Measurements from ENCODE around the gene MRPL52. TPM values are rescaled to one million over a fixed set of nuclear protein-coding genes. Genes with fewer than 3 reads are reported as not detected.

MRPL52 gene
- polyA plus RNA-seq, 2 of the 4 experiments (the other 2 are of a cell fraction) = 116 to 172 TPM

DNA sequence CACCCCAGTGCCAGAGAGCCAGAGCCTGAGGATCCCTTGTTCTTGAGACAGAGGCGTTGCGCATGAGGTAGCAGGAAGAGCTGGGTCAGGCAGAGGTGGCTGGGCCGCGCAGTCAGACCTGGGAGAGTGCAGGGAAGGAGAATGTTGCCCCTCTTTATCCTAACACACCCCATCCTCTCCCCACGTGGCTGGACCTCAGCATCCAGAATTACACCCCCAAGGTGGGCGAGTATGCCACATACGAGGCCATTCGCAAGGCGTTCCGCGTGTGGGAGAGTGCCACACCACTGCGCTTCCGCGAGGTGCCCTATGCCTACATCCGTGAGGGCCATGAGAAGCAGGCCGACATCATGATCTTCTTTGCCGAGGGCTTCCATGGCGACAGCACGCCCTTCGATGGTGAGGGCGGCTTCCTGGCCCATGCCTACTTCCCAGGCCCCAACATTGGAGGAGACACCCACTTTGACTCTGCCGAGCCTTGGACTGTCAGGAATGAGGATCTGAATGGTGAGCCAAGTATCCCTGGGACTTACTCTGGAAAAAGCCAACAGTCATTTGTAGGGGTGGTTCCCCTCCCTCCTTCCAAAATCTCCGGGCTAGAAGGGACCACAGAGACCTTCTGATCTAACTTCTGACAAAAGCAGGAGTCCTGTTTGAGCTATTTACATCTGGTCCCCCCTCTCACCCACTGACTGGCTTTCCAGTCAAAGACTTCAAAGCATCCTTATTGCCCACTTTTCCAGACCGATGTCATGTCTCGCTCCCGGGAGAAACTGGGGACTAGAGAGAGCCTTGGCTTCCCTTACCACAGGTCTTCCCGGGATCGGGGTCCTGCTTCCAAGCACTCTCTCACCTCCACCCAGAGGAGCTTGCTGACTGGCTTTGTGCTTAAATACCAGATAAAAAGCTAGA is 12.8 kb downstream of the MRPL52 start:
- ChIA-PET POLR2A (no interaction called here), CTCF (interaction anchor here (1.0 to 14.1 kb wide), 5 partner anchors 10 to 286 kb away, joined by 3 to 195 read pairs (median 5); no protein-coding TSS in a partner anchor)
- no peak overlapping the region for H3K27ac ChIP-seq
- no peak overlapping the region for H3K4me3 ChIP-seq
- DNase-seq (ENCODE audit: low read depth in 1 of 2, low spot score in 1 of 2) (no peak), FAIRE-seq (no peak), ATAC-seq (no peak)
- no peak for TF ChIP-seq CEBPB (IDR thresholded peaks at IDR 0.05)
- TF ChIP-seq POLR2AphosphoS2 (conservative IDR thresholded peaks at IDR 0.05; ENCODE audit: low read length) = no peak
- no peak for TF ChIP-seq EHMT2 (IDR thresholded peaks at IDR 0.05; ENCODE audit: low read depth)
- no peak for TF ChIP-seq ELK1 (IDR thresholded peaks at IDR 0.05; ENCODE audit: low read depth, low read length)
- TF ChIP-seq HOXA7 (CRISPR knock-in tag; IDR thresholded peaks at IDR 0.05) = no peak
- TF ChIP-seq CHD2 (IDR thresholded peaks at IDR 0.05; ENCODE audit: low read length, partially characterized antibody) = no peak
- TF ChIP-seq SMC3 (IDR thresholded peaks at IDR 0.05) = no peak
- no peak for TF ChIP-seq TFCP2L1 (CRISPR knock-in tag; IDR thresholded peaks at IDR 0.05)
- no peak for TF ChIP-seq RAD21 (conservative IDR thresholded peaks at IDR 0.05 in 1 of 2, IDR thresholded peaks at IDR 0.05 in 1 of 2)
- H3K4me2 ChIP-seq = no peak overlapping the region
- WGBS (ENCODE audit: missing lambda C conversion rate) = 88% methylated on average over 28 of the region's 28 CpGs
- no peaks in the 10 kb centered on the region for H3K9me3 ChIP-seq
- H3K4me1 ChIP-seq = no peaks in the 10 kb centered on the region

DNA sequence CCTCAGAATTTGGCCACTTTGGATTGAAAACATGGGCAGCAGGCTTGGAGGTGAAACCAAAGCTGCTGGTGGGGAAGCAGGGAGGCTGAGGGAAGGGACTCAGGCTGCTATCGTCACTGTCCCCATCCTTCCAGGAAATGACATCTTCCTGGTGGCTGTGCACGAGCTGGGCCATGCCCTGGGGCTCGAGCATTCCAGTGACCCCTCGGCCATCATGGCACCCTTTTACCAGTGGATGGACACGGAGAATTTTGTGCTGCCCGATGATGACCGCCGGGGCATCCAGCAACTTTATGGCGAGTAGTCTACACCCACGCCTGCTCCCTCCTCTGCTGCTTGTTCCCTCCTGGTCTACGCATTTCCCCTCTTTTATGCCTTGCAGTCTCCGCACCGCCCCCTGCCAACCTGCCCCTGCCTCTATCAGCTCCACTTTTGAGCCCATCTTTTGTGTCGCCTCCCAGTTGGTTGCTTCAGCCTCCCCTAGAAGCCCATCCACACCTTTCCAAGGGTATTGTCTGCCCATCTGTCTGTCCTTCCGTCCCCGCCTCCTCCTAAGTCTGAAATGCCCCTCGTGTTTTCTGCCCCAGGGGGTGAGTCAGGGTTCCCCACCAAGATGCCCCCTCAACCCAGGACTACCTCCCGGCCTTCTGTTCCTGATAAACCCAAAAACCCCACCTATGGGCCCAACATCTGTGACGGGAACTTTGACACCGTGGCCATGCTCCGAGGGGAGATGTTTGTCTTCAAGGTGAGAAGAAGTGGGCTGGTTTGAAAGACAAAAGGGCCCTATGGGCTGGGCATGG is 13.6 kb downstream of the MRPL52 start:
- ChIA-PET CTCF (interaction anchor here (0.6 to 14.1 kb wide), 7 partner anchors 9 to 286 kb away, joined by 3 to 195 read pairs (median 4); no protein-coding TSS in a partner anchor), POLR2A (no interaction called here)
- no peak overlapping the region for H3K4me3 ChIP-seq
- WGBS (ENCODE audit: missing lambda C conversion rate) = 76% methylated on average over 21 of the region's 21 CpGs
- H3K9me3 ChIP-seq = no peaks in the 10 kb centered on the region
- TF ChIP-seq SREBF2 (IDR thresholded peaks at IDR 0.05) (no peak), PBX3 (IDR thresholded peaks at IDR 0.05) (no peak), E2F6 (IDR thresholded peaks at IDR 0.05; ENCODE audit: borderline replicate concordance, low read depth) (no peak), USF2 (IDR thresholded peaks at IDR 0.05) (no peak), KDM5A (IDR thresholded peaks at IDR 0.05) (no peak), ZFP36 (IDR thresholded peaks at IDR 0.05; ENCODE audit: borderline replicate concordance, partially characterized antibody) (no peak), MAFK (IDR thresholded peaks at IDR 0.05; ENCODE audit: partially characterized antibody) (no peak), EHMT2 (IDR thresholded peaks at IDR 0.05; ENCODE audit: low read depth) (no peak), MAZ (IDR thresholded peaks at IDR 0.05; ENCODE audit: borderline replicate concordance, low read depth, low read length) (no peak), TP53 (CRISPR knock-in tag; IDR thresholded peaks at IDR 0.05) (no peak), TFCP2L1 (CRISPR knock-in tag; IDR thresholded peaks at IDR 0.05) (no peak), NFE2L2 (conservative IDR thresholded peaks at IDR 0.05; ENCODE audit: low read length) (no peak), RARB (CRISPR knock-in tag; IDR thresholded peaks at IDR 0.05) (no peak)
- TF ChIP-seq, protein P1, sequence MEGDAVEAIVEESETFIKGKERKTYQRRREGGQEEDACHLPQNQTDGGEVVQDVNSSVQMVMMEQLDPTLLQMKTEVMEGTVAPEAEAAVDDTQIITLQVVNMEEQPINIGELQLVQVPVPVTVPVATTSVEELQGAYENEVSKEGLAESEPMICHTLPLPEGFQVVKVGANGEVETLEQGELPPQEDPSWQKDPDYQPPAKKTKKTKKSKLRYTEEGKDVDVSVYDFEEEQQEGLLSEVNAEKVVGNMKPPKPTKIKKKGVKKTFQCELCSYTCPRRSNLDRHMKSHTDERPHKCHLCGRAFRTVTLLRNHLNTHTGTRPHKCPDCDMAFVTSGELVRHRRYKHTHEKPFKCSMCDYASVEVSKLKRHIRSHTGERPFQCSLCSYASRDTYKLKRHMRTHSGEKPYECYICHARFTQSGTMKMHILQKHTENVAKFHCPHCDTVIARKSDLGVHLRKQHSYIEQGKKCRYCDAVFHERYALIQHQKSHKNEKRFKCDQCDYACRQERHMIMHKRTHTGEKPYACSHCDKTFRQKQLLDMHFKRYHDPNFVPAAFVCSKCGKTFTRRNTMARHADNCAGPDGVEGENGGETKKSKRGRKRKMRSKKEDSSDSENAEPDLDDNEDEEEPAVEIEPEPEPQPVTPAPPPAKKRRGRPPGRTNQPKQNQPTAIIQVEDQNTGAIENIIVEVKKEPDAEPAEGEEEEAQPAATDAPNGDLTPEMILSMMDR (IDR thresholded peaks at IDR 0.05) = no peak
- TF ChIP-seq, protein P2, sequence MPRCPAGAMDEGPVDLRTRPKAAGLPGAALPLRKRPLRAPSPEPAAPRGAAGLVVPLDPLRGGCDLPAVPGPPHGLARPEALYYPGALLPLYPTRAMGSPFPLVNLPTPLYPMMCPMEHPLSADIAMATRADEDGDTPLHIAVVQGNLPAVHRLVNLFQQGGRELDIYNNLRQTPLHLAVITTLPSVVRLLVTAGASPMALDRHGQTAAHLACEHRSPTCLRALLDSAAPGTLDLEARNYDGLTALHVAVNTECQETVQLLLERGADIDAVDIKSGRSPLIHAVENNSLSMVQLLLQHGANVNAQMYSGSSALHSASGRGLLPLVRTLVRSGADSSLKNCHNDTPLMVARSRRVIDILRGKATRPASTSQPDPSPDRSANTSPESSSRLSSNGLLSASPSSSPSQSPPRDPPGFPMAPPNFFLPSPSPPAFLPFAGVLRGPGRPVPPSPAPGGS (IDR thresholded peaks at IDR 0.05) = no peak
- TF ChIP-seq, protein P3, sequence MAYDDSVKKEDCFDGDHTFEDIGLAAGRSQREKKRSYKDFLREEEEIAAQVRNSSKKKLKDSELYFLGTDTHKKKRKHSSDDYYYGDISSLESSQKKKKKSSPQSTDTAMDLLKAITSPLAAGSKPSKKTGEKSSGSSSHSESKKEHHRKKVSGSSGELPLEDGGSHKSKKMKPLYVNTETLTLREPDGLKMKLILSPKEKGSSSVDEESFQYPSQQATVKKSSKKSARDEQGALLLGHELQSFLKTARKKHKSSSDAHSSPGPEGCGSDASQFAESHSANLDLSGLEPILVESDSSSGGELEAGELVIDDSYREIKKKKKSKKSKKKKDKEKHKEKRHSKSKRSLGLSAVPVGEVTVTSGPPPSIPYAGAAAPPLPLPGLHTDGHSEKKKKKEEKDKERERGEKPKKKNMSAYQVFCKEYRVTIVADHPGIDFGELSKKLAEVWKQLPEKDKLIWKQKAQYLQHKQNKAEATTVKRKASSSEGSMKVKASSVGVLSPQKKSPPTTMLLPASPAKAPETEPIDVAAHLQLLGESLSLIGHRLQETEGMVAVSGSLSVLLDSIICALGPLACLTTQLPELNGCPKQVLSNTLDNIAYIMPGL (CRISPR knock-in tag; IDR thresholded peaks at IDR 0.05; ENCODE audit: borderline replicate concordance) = no peak
- no peak overlapping the region for H3K4me2 ChIP-seq
- no peaks in the 10 kb centered on the region for H3K4me1 ChIP-seq
- no peak overlapping the region for H3K27ac ChIP-seq
- ATAC-seq = no peak
- FAIRE-seq = no peak
- DNase-seq (ENCODE audit: low read depth in 1 of 2, low spot score in 1 of 2) = no peak

Data from A549 (cell line).